Neural progenitor cell (in vitro differentiated cells): ENCODE results near the gene KLHL33. TPM values are rescaled to one million over a fixed set of nuclear protein-coding genes. Genes with fewer than 3 reads are reported as not detected.

Source experiments
- DNase-seq: peaks from one replicate; pipeline ENCODE4 v3.0.0-alpha.2; 2016; ENCODE audit warnings: low spot score
- H2AFZ ChIP-seq: fragments of 200-600 bp; sonication (generic); replicated peaks from 2 replicates; pipeline ENCODE4 v1.6.1; 2016; ENCODE audit warnings: antibody characterized with exemption
- H3F3A ChIP-seq: fragments of 200-600 bp; sonication (generic); 2 replicates; pipeline ENCODE4 v1.6.1; 2016; ENCODE audit warnings: antibody characterized with exemption, low read depth
- H3K27ac ChIP-seq: fragments of 200-600 bp; sonication (generic); 2 replicates; pipeline ENCODE4 v1.5.1; 2016; ENCODE audit warnings: mild to moderate bottlenecking
- H3K27me3 ChIP-seq: fragments of 200-600 bp; sonication (generic); 2 replicates; pipeline ENCODE4 v1.6.1; 2016; ENCODE audit warnings: mild to moderate bottlenecking, moderate library complexity
- H3K36me3 ChIP-seq: fragments of 200-600 bp; sonication (generic); 2 replicates; pipeline ENCODE4 v1.5.1; 2016
- H3K4me1 ChIP-seq: fragments of 200-600 bp; sonication (generic); 2 replicates; pipeline ENCODE4 v1.6.1; 2016; ENCODE audit warnings: mixed run types
- H3K4me2 ChIP-seq: fragments of 200-600 bp; sonication (generic); 2 replicates; pipeline ENCODE4 v1.6.1; 2016
- H3K4me3 ChIP-seq: fragments of 200-600 bp; sonication (generic); 2 replicates; pipeline ENCODE4 v1.5.1; 2016
- H3K79me2 ChIP-seq: fragments of 200-600 bp; sonication (generic); 2 replicates; pipeline ENCODE4 v1.6.1; 2016; ENCODE audit warnings: low read depth
- H3K9ac ChIP-seq: fragments of 200-600 bp; sonication (generic); 2 replicates; pipeline ENCODE4 v1.6.1; 2016
- H3K9me3 ChIP-seq: fragments of 200-600 bp; sonication (generic); 2 replicates; pipeline ENCODE4 v1.5.1; 2016; ENCODE audit warnings: low read depth
- H4K20me1 ChIP-seq: fragments of 200-600 bp; sonication (generic); 2 replicates; pipeline ENCODE4 v1.6.1; 2016; ENCODE audit warnings: low read depth
- H3K27ac Mint-ChIP-seq: 3 replicates; pipeline ENCODE4 v1.8.0; 2021; ENCODE audit warnings: mixed read lengths
- H3K27me3 Mint-ChIP-seq: 2 replicates; pipeline ENCODE4 v1.8.0; 2022; ENCODE audit warnings: low read depth, mild to moderate bottlenecking, inconsistent platforms, moderate library complexity, mixed read lengths; ENCODE audit not compliant: insufficient read depth
- H3K36me3 Mint-ChIP-seq: 3 replicates; pipeline ENCODE4 v1.8.0; 2021; ENCODE audit warnings: mixed read lengths
- H3K4me1 Mint-ChIP-seq: 3 replicates; pipeline ENCODE4 v1.8.0; 2021; ENCODE audit warnings: mixed read lengths
- H3K4me3 Mint-ChIP-seq: 3 replicates; pipeline ENCODE4 v1.8.0; 2021; ENCODE audit warnings: mild to moderate bottlenecking, moderate library complexity, mixed read lengths
- H3K9me3 Mint-ChIP-seq: 3 replicates; pipeline ENCODE4 v1.8.0; 2020; ENCODE audit warnings: mixed read lengths
- CTCF ChIP-seq: fragments of 200-600 bp; sonication (generic); IDR thresholded peaks from 2 replicates; pipeline ENCODE4 v1.5.1; 2017; ENCODE audit warnings: antibody characterized with exemption, mild to moderate bottlenecking
- EZH2 ChIP-seq: fragments of 200-600 bp; sonication (generic); IDR thresholded peaks from 2 replicates; pipeline ENCODE4 v1.6.1; 2017; ENCODE audit warnings: antibody characterized with exemption, mild to moderate bottlenecking, moderate library complexity
- EZH2phosphoT487 ChIP-seq: fragments of 200-600 bp; sonication (generic); IDR thresholded peaks from 2 replicates; pipeline ENCODE4 v1.6.1; 2017; ENCODE audit warnings: antibody characterized with exemption
- total RNA-seq: library from RNA; depleted of rRNA; stranded (reverse); fragments of >200 nt; gene quantifications from 2 replicates; pipeline ENCODE4 v1.2.3, GENCODE V29; 2015; ENCODE audit warnings: low replicate concordance

KLHL33 gene
- total RNA-seq, 1 donor from 2014 or later, result not detected

GRCh38 chr14:20409226-20409625 is 26.7 kb downstream of the KLHL33 start:
- Mint-ChIP-seq H3K36me3 (peaks cover 15% of the 10 kb centered on the region), H3K9me3 (no peaks in the 10 kb centered on the region), H3K4me3 (no peak overlapping the region), H3K27me3 (peaks cover 2% of the 10 kb centered on the region), H3K4me1 (peaks cover 10% of the 10 kb centered on the region), H3K27ac (no peak overlapping the region)
- Histone ChIP-seq H3K4me3 (no peak overlapping the region), H3K9me3 (no peaks in the 10 kb centered on the region), H3K4me2 (no peak overlapping the region), H4K20me1 (no peaks in the 10 kb centered on the region), H3K27ac (no peak overlapping the region), H3K4me1 (peaks cover 3% of the 10 kb centered on the region), H3K79me2 (peaks cover 10% of the 10 kb centered on the region), H2AFZ (no peak overlapping the region), H3K36me3 (no peaks in the 10 kb centered on the region), H3K27me3 (no peaks in the 10 kb centered on the region), H3F3A (peaks cover 18% of the 10 kb centered on the region), H3K9ac (no peak overlapping the region)
- TF ChIP-seq CTCF, result no peak
- TF ChIP-seq EZH2, result no peak
- no peak for TF ChIP-seq EZH2phosphoT487
- DNase-seq, result no peak

GRCh38 chr14:20403521-20403920 is 32.4 kb downstream of the KLHL33 start:
- TF ChIP-seq EZH2 (no peak), EZH2phosphoT487 (no peak), CTCF (no peak)
- Histone ChIP-seq H2AFZ (no peak overlapping the region), H3K9me3 (no peaks in the 10 kb centered on the region), H3F3A (no peaks in the 10 kb centered on the region), H4K20me1 (no peaks in the 10 kb centered on the region), H3K9ac (no peak overlapping the region), H3K4me3 (no peak overlapping the region), H3K4me1 (no peaks in the 10 kb centered on the region), H3K36me3 (no peaks in the 10 kb centered on the region), H3K4me2 (no peak overlapping the region), H3K27ac (no peak overlapping the region), H3K27me3 (no peaks in the 10 kb centered on the region), H3K79me2 (no peaks in the 10 kb centered on the region)
- no peak overlapping the region for H3K4me3 Mint-ChIP-seq
- no peaks in the 10 kb centered on the region for H3K4me1 Mint-ChIP-seq
- H3K9me3 Mint-ChIP-seq, result no peaks in the 10 kb centered on the region
- H3K36me3 Mint-ChIP-seq, result peaks cover 21% of the 10 kb centered on the region
- no peak for DNase-seq
- H3K27me3 Mint-ChIP-seq, result peaks cover 6% of the 10 kb centered on the region
- no peak overlapping the region for H3K27ac Mint-ChIP-seq

GRCh38 chr14:20400965-20401593 is 34.9 kb downstream of the KLHL33 start:
- DNase-seq, result no peak
- Histone ChIP-seq H3K27ac (no peak overlapping the region), H2AFZ (no peak overlapping the region), H3F3A (no peaks in the 10 kb centered on the region), H3K9me3 (no peaks in the 10 kb centered on the region), H3K9ac (no peak overlapping the region), H3K79me2 (no peaks in the 10 kb centered on the region), H4K20me1 (no peaks in the 10 kb centered on the region), H3K4me2 (no peak overlapping the region), H3K36me3 (no peaks in the 10 kb centered on the region), H3K27me3 (no peaks in the 10 kb centered on the region), H3K4me1 (no peaks in the 10 kb centered on the region), H3K4me3 (no peak overlapping the region)
- Mint-ChIP-seq H3K36me3 (peaks cover 15% of the 10 kb centered on the region), H3K27ac (no peak overlapping the region), H3K27me3 (peaks cover 6% of the 10 kb centered on the region), H3K4me3 (no peak overlapping the region), H3K9me3 (no peaks in the 10 kb centered on the region), H3K4me1 (no peaks in the 10 kb centered on the region)
- TF ChIP-seq EZH2 (no peak), CTCF (no peak), EZH2phosphoT487 (no peak)
